NT2/D1 (cell line): Measurements from ENCODE around the gene ACP4.

Experiments
- SUZ12 ChIP-seq: IDR thresholded peaks from 2 replicates; pipeline ENCODE4 v1.6.1; 2011; ENCODE audit not compliant: insufficient read length, insufficient read depth; ENCODE audit errors: extremely low read depth
- ZNF274 ChIP-seq: IDR thresholded peaks from 2 replicates; pipeline ENCODE4 v1.6.1; 2011; ENCODE audit warnings: mild to moderate bottlenecking, low read depth, low read length

DNA sequence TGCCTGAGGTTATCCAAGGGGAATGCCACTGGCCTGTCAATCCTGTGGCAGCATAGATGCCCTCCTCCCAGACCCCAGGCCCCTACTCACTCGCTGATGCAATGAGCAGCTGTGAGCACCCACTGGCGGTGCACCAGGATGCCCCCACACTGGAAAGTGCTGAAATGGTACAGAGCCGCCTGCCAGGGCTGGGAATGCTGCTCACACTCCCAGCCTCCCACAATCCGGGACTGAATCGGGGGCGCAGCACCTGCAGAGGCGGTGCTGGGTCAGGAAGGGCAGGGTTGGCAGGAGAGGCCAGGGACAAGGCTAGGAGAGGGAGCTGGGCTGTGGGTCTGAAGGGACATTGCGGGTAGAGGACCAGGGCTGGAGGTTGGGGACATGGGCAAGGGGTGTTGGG lies 31.4 kb downstream of the ACP4 start:
- TF ChIP-seq ZNF274 (no peak), SUZ12 (no peak)
